GM21786 (cell line): Measurements from ENCODE around the gene DKKL1.
"Not testable (repeated sequence)": the region's sequence is repeated elsewhere in the genome, so short reads cannot be mapped to it uniquely, and the experiment has no call there.

Experiments
- ATAC-seq: cut with Tn5 transposase; IDR thresholded peaks from one replicate; pipeline ENCODE4 v1.9.1; 2021; ENCODE audit not compliant: unreplicated experiment

DKKL1 gene

DNA sequence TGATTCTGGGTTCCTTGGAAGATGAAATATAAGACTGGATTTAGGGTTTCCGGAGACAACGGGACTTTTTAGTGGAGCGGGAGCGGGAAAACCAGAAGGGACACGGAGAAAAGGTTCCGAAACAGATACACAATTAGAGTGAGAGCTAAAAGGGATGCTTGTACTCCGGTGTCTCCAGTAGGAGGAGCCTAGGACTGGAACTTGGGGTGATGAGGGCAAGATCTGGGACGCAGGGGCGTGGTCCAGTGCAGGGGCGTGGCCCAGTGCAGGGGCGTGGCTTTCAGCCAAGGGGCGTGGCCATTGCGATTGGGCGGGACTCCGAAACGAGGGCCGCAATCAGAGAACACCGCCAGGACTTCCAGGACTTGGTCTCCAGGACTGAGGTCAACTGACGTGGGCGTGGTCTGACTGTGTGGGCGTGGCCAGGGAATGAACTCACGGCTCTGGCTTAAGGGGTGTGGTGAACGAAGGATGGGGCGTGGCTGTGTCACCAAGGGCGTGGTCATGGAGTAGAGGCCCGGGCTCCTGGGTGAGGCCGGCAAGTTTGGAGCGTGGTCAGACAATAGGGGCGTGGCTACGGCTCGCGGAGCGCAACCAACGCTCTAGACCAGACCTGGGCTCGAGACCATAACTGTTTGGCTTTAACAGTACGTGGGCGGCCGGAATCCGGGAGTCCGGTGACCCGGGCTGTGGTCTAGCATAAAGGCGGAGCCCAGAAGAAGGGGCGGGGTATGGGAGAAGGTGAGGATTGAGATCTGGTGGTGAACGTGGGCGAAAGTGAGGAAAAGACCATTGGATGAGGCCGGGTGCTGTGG lies at the start of gene DKKL1:
Gene DKKL1, plus strand, starts transcription at position 610 of the 815 bp plus-strand sequence. Its CDS starts 122 bp downstream, at position 732.
- no peak for ATAC-seq

DNA sequence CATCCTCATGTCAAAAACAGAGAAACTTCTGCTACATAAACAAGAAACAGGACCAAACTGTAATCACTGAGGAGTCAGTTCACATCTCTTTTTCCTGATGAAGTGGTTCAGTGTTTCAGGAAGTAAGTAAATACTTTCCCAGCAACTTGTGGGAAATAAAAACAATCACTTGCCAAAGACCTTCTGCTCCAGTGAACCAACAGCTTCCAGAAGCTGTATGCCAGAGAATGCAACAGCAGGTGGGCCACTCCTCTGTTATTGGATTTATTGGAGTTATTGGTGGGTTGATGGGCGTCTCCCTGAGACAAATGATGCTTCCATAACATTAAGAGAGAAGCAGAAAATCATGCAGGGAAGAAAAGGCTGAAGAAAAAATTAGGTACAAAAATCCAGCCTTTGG lies 48.6 kb upstream of the DKKL1 start:
- ATAC-seq, result no peak

DNA sequence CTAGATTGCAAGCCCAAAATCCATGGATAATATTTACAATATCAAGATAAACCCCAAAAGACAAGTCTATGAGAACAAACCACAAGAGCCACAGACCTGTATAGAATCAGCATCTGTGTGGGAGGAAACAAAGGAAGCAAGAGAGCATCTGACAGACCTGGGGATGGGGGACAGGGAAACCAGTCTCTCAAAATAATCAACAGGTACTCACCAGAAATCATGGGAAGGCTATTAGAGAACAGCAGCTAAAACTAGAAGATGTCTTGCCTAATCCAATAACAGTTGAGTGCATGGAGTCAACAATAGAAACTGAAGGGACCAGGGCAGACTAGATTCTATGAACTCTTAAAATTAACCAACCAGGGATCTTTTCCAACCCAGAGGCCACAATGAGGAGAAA lies 47.4 kb upstream of the DKKL1 start:
- ATAC-seq, result no peak

DNA sequence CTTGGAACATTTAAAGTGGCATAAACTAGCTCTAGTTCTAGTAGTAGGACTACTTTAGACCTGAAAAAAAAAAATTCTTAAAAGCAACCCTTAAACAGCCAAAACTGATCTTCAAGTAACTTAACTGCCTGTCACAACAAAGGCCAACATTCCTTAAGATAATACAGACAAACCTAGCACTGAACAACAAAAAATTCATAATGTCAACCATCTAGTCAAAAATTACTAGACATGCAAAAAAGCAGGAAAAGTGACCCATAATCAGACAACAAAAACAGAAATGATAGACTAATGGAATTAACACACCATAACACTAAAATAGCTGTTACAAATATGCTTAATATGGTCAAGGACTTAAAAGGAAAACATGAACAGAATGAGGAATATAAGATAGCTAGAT lies 45.4 kb upstream of the DKKL1 start:
- no peak for ATAC-seq

DNA sequence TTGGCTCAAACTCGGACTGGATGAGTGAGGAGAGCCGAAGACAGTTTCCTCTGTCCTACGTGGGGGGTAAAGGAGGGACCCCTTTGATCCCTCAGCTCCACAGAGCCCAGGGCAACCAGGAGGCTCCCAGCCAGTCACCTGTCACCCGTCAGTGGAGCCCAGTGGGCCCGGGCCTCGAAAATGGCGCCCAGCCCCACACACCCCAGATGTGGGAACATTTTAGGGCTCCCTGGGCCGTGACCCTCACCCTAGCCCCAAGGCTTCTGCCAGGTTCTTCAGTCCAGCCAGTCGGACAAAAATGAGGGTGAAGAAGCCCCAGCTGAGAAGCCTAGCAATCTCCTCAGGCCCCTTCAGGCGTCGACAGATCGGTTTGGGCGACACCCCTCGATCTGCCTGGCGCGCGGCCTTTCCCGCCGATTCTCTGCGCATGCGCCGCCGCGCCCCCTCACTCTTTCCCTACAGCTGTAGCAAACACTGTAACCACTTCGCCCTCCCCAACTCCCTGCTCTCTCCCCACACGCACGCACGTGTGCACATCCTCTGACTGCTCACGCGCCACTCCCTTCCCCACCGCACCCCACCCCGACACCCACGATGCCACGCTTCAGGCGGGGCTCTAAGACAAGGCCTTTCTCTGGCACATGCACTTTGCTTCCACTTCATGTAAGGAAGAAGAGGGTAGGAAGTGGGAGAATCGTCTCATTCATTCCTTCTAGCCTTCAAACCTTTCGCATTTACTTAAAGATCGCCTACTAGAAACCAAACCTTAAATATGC lies 38.7 kb upstream of the DKKL1 start, which contains the start of gene SLC6A16:
Gene SLC6A16, minus strand, starts transcription at position 391 of the 776 bp plus-strand sequence. CDS start 13,844 bp downstream, outside the sequence.
- ATAC-seq, result no peak

DNA sequence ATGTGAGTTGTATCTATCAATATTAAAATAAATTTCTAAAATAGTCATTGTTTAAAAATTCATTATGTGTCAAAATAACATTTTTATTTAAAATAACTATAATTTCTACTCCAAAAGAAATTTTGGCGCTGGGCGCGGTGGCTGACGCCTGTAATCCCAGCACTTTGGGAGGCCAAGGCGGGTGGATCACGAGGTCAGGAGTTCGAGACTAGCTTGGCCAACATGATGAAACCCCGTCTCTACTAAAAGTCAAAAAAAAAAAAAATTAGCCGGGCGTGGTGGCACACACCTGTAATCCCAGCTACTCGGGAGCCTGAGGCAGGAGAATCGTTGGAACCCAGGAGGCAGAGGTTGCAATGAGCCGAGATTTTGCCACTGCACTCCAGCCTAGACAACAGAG lies 37.9 kb upstream of the DKKL1 start:
- not testable (repeated sequence) for ATAC-seq

DNA sequence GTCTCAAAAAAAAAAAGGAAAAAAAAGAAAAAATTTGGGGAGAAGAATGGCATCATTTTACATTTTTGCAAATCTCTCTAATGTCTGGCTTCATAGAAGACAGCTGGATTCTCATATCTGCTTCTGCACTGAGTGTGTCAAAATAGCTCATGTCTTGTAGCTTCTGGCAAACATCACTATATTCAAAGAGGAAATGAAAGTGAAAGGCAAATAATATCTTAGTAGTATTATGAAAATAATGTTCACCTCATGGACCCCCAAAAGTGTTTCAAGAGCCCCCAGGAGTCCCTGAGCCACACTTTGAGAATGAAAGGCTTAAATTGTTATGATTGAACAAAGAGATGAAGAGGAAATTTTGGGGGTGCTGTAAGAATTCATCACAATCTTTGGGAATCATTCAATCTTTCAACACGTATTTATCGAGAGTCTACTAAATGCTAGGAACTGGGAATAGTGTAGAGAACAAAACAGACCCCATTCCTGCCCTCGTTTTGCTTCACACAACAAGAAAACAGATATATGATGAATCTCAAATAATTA lies 37.4 kb upstream of the DKKL1 start:
- ATAC-seq, result no peak

DNA sequence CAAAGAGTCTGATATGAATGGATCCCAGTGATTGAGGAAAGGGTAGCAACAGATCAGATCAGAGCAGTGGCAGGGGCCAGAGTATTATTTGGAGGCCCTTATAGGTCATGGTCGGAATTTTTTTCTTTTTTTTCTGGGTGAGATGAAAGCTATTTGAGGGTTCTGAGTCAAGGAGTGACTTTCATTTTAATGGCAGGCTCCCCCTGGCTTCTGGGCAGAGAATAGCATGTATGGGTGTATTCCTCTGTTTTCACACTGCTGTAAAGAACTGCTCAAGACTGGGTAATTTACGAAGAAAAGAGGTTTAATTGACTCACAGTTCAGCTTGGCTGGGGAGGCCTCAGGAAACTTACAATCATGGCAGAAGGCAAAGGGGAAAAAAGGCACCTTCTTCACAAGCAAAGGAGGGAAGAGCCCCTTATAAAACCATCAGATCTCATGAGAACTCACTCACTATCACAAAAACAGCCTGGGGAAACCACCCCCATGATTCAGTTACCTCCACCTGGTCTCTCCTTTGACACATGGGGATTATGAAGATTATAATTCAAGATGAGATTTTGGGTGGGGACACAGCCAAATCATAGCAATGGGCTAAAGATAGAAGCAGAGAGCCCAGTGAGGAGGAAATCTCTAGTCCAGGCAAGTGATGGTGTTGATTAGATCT lies 35.7 kb upstream of the DKKL1 start:
- ATAC-seq, result no peak

DNA sequence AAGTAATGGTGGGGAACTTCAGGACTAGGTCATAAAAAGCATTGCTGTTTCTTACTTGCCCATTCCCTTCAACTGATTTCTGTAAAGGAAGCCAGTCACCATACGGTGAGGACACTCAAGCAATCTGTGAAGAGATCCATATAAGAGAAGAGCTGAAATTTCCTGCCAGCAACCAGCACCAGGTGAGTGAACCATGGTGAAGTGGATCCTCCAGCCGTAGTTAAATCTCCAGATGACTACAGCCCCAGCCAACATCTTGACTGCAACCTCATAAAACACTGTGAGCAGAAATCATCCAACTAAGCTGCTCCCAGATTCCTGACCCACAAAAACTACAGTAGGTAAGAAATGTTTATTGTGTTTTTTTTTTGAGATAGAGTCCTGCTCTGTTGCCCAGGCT lies 34.9 kb upstream of the DKKL1 start:
- no peak for ATAC-seq

DNA sequence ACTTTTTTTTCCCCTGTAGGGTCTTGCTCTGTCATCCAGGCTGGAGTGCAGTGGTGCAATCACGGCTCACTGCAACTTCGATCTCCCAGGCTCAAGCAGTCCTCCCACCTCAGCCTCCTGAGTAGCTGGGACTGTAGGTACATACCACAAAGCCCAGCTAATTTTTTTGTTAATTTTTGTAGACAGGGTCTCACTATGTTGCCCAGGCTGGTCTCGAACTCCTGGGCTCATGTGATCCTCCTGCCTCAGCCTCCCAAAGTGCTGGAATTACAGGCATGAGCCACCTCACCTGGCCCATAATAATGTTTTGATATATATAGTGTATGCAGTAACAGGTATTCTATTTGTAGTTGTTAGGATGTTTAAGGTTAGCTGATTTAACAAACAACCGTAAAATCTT lies 32.5 kb upstream of the DKKL1 start:
- ATAC-seq, result not testable (repeated sequence)

DNA sequence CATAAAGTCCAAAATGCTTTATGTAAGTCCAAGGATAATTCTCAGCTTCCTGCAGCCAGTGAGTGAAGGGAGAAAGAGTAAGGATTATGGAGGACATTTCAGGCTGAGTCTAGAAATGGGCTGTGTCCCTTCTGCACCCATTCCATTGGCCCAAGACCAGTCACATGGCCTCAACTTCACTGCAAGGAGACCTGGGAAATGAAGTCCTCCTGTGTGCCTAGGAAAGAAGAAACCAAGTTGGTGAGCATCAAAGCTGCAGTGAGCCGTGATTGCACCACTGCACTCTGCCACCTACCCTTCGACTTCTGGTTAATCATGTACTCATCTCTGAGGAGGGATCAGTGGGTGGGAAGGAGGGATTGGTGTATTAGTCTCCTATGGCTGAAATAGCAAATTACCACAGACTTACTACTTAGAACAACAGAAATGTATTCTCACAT lies 32.0 kb upstream of the DKKL1 start:
- no peak for ATAC-seq

DNA sequence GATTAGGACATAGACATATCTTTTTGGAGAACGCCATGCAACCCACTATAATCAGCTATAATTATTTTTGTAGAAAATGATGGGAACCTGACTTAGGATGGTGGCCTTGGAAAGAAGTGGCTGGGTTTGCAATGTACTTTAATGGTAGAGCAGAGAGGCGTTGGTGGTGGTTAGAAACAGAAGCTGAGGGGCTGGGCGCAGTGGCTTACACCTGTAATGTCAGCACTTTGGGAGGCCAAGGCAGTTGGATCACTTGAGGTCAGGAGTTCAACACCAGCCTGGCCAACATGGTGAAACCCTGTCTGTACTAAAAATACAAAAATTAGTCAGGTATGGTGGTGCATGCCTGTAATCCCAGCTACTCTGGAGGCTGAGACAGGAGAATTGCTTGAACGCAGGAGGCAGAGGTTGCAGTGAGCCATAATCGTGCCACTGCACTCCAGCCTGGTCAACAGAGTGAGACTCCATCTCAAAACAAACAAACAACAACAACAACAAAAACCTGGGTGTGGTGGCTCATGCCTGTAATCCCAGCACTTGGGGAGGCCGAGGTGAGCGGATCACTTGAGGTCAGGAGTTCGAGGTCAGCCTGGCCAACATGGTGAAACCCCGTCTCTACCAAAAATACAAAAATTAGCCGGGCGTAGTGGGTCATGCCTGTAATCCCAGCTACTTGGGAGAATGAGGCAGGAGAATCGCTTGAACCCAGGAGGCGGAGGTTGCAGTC lies 30.8 kb upstream of the DKKL1 start:
- not testable (repeated sequence) for ATAC-seq

DNA sequence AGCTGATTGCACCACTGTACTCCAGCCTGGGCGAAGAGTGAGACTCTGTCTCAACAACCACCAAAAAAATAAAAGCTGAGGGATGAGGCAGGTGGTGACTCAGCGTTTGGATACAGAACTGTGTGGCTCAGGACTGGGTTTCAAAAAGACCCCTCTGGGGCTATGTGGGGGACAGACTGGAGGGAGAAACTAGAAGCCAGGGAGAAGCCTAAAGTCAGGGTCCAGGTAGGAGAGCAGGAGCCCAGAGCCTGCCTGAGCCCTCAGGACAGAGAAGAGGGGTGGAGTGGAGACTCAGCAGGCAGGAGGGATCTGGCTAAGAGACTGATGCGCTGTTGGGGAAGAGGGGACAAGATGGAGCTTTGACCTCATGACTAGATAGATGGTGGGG lies 30.3 kb upstream of the DKKL1 start:
- ATAC-seq, result no peak

DNA sequence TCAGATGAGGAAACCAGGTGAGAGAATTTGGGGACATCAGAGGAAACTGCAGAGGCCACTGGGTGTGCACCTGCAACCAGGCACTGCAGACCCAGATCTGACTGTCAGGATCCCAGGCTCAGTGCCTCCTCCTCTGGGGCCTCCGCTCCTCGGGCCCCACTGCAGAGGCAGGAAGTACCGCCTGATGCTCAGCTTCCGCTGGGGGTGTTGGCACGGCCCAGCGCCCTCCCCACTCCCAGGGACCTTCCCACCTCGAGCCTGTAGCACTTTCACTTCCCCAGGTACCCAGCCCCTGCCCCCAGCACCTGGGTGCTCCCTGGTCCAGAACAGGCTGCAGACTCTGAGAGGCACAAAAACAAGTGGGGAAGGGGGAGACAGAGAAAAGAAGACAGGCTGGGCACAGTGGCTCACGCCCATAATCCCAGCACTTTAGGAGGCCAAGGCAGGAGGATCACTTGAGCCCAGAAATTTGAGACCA lies 29.8 kb upstream of the DKKL1 start:
- ATAC-seq, result peak; percentile 49

DNA sequence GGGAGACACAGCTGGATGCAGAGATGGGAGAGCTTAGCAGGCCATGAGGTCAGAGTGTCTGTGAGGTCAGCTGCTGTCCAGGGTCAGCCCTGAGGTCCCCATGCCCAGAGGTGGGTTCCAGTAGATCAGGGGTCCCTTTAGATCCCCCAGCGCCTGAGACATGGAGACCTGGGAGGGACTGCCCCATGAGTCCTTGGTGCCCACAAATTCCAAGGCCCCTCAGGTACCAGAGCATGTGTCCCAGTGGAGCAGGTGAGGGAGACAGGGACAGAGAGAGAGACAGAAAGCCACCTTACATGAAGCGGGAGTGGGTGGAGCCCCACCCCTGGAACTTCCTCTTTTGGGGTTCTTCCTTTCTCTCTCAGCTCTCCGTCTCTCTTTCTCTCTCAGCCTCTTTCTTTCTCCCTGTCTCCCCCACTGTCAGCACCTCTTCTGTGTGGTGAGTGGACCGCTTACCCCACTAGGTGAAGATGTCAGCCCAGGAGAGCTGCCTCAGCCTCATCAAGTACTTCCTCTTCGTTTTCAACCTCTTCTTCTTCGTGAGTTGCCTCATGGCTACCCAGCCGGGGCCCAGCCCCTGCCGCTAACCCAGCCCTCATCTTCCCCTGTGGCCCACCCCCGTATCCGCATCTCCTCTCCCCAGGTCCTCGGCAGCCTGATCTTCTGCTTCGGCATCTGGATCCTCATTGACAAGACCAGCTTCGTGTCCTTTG lies 28.4 kb upstream of the DKKL1 start, which contains the start of gene CD37:
Gene CD37, plus strand, starts transcription at position 336 of the 713 bp plus-strand sequence. Its CDS starts 135 bp downstream, at position 471.
- no peak for ATAC-seq

DNA sequence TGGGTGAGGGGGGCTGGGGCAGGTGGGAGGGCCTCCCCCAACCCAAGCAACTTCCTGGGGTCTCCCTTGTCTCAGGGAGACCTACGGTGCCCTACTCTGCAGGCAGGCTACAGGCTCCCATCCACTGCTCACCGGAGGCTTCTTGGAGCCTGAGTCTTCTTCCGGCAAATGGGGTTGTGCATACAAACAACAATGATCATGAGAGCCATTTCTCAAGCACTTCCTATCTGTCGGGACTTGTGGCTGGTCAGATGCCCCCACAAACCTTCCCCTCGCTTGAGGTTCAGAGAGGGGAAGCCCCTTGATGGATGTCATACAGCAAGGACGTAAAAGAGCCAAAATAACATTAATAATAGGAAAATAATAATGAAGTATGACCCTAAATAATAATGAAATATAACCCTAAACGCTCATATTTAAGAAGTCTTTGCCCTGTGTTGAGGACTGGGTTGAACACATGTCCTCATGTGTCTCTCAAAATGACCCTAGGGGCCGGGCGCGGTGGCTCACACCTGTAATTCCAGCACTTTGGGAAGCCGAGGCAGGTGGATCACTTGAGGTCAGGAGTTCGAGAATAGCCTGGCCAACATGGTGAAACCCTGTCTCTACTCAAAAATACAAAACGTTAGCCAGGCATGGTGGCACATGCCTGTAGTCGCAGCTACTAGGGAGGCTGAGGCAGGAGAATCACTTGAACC lies 27.7 kb upstream of the DKKL1 start:
- ATAC-seq, result no peak

DNA sequence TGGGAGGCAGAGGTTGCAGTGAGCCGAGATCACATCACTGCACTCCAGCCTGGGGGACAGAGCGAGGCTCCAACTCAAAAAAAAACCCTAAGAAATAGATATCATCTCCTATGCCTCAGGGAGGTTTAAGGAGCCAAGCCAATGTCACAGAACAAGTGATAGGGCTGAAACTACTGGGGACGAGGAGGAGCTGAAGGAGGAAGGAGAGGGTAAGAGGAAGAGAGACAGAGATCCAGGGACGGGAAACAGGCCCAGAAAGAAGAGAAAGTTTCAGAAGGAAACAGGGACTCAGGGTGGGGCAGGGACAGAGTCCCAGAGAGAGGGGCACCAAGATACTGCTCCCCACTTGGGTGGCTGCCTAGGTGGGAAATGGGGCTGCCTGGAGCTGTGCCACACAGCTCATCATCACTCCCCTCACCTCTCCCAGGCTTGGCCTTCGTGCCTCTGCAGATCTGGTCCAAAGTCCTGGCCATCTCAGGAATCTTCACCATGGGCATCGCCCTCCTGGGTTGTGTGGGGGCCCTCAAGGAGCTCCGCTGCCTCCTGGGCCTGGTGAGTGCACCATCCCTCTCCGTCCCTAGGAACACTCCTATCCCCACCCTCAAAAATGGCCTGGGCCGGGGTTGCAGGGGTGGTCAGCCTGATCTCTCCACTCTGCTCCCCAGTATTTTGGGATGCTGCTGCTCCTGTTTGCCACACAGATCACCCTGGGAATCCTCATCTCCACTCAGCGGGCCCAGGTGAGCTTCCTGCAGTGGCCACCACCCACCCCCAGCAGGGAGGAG lies 27.0 kb upstream of the DKKL1 start:
- no peak for ATAC-seq
